SK-N-MC (cell line): ENCODE results near the gene KCNA5.

Experiments
- DNase-seq: peaks from one replicate; pipeline ENCODE4 v3.0.0-alpha.2; 2011; ENCODE audit warnings: low read depth, low spot score
- H3K27ac ChIP-seq: fragments of 200-600 bp; sonication (generic); 2 replicates; pipeline ENCODE4 v1.5.1; 2016; ENCODE audit warnings: mixed run types
- H3K36me3 ChIP-seq: fragments of 200-600 bp; sonication (generic); 2 replicates; pipeline ENCODE4 v1.6.1; 2017; ENCODE audit warnings: antibody characterized with exemption, low read length, mixed read lengths; ENCODE audit not compliant: insufficient read depth
- H3K4me3 ChIP-seq: fragments of 200-600 bp; sonication (generic); 2 replicates; pipeline ENCODE4 v1.5.1; 2016
- H3K9ac ChIP-seq: fragments of 200-600 bp; sonication (generic); 2 replicates; pipeline ENCODE4 v1.8.0; 2017; ENCODE audit warnings: mixed run types, mixed read lengths; ENCODE audit not compliant: insufficient read length
- H3K9me3 ChIP-seq: fragments of 200-600 bp; sonication (generic); 2 replicates; pipeline ENCODE4 v1.6.1; 2017; ENCODE audit warnings: low read depth, mild to moderate bottlenecking, antibody characterized with exemption, low read length, moderate library complexity, mixed read lengths
- EZH2 ChIP-seq: fragments of 200-600 bp; sonication (generic); IDR thresholded peaks from one replicate; pipeline ENCODE4 v1.6.1; 2017; ENCODE audit warnings: antibody characterized with exemption
- FOXP2 ChIP-seq: optimal IDR thresholded peaks from 2 replicates; pipeline ENCODE3; 2011; ENCODE audit warnings: mild to moderate bottlenecking, moderate library complexity; ENCODE audit not compliant: insufficient read depth; ENCODE audit errors: extremely low read length, control extremely low read depth
- POLR2AphosphoS5 ChIP-seq: IDR thresholded peaks from 2 replicates; pipeline ENCODE4 v1.6.1; 2012; ENCODE audit warnings: mild to moderate bottlenecking, low read depth, low read length, borderline replicate concordance

The KCNA5 gene

GRCh38 chr12:5044420-5045295 is 979 bp downstream of the KCNA5 start:
- H3K9me3 ChIP-seq: no peaks in the 10 kb centered on the region
- H3K4me3 ChIP-seq: no peak overlapping the region
- no peak for DNase-seq
- no peak for TF ChIP-seq EZH2
- TF ChIP-seq FOXP2: no peak
- TF ChIP-seq POLR2AphosphoS5: no peak
- H3K9ac ChIP-seq: no peak overlapping the region
- H3K27ac ChIP-seq: no peak overlapping the region
- H3K36me3 ChIP-seq: no peaks in the 10 kb centered on the region

DNA sequence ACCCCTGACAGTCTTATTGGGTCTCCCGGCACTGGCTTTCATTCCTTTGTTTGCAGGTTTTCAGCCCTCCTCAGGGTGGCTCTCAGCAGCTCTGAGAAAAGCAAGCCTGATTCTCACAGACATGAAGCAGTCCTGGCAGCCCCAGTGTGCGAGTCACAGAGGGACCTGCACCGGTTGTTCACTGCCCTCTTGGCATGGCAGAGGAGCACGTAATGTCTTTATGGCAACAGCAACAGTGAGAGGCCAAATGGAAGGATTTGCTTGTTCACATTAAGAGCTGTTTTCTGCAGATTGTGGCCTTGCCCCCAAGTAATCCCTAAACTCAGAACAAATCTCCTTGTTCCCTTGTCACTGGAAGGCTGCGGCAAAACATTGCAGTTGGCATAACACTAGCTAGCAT is 3.4 kb downstream of the KCNA5 start:
- no peak overlapping the region for H3K9ac ChIP-seq
- no peaks in the 10 kb centered on the region for H3K9me3 ChIP-seq
- H3K36me3 ChIP-seq: no peaks in the 10 kb centered on the region
- no peak for DNase-seq
- no peak overlapping the region for H3K4me3 ChIP-seq
- no peak for TF ChIP-seq FOXP2
- TF ChIP-seq POLR2AphosphoS5: no peak
- TF ChIP-seq EZH2: no peak
- no peak overlapping the region for H3K27ac ChIP-seq

DNA sequence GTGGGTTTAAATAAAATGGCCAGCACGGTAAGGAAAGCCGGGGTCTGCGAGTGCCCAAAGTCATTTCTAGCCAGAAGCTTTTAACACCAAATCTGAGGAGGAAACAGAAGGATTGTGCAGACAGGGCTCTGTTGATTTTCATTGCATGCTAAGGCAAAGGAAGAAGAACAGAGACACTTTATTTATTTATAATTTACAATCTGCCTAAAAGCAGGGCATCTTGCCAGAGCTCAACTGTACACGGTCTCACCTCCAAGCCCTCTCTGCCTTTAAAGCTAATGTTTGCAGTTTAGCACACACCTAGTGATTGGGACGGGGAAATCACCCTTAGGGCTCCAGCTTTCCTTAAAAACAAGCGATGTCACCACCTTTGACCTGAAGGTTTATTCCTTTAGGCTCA is 4.0 kb downstream of the KCNA5 start:
- Histone ChIP-seq H3K9ac (no peak overlapping the region), H3K27ac (no peak overlapping the region), H3K9me3 (no peaks in the 10 kb centered on the region), H3K4me3 (no peak overlapping the region), H3K36me3 (no peaks in the 10 kb centered on the region)
- DNase-seq: no peak
- no peak for TF ChIP-seq FOXP2
- no peak for TF ChIP-seq POLR2AphosphoS5
- TF ChIP-seq EZH2: no peak

GRCh38 chr12:5050542-5050941 is 6.9 kb downstream of the KCNA5 start:
- Histone ChIP-seq H3K27ac (no peak overlapping the region), H3K36me3 (no peaks in the 10 kb centered on the region), H3K9me3 (no peaks in the 10 kb centered on the region), H3K9ac (no peak overlapping the region), H3K4me3 (no peak overlapping the region)
- DNase-seq: no peak
- TF ChIP-seq POLR2AphosphoS5 (no peak), EZH2 (no peak), FOXP2 (no peak)

- no peak for TF ChIP-seq EZH2
- no peak for TF ChIP-seq POLR2AphosphoS5
- TF ChIP-seq FOXP2: no peak
- H3K36me3 ChIP-seq: no peaks in the 10 kb centered on the region
- DNase-seq: no peak
Measured at GRCh38 chr12:5051334-5051733, 7.7 kb downstream of the KCNA5 start.

DNA sequence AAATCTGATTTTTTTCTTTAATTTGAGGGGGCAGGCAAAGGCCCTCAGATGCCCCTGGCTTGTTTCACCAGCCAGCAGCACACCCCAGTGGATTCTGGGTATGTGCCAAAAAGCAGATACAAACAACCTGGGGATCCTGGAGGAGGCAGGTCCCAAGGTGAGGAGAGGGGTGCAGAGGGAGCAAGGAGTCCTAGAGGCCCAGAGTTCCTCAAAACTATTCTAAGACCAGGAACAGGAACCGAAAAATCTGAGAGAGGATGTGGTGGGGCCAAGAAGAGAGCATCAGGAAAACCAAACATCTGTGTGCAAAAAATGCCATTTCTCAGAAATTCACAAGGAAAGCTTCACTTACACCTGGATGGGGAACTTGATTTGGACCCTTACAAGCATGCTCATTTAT is 8.2 kb downstream of the KCNA5 start:
- DNase-seq: no peak
- Histone ChIP-seq H3K4me3 (no peak overlapping the region), H3K36me3 (no peaks in the 10 kb centered on the region), H3K9ac (no peak overlapping the region), H3K9me3 (no peaks in the 10 kb centered on the region), H3K27ac (no peak overlapping the region)
- no peak for TF ChIP-seq EZH2
- no peak for TF ChIP-seq POLR2AphosphoS5
- no peak for TF ChIP-seq FOXP2

More at GRCh38 chr12:5051334-5051733, 7.7 kb downstream of the KCNA5 start:
- no peak overlapping the region for H3K27ac ChIP-seq
- no peak overlapping the region for H3K4me3 ChIP-seq
- no peak overlapping the region for H3K9ac ChIP-seq
- no peaks in the 10 kb centered on the region for H3K9me3 ChIP-seq

- Histone ChIP-seq H3K4me3 (no peak overlapping the region), H3K9me3 (no peaks in the 10 kb centered on the region), H3K9ac (no peak overlapping the region), H3K36me3 (no peaks in the 10 kb centered on the region), H3K27ac (no peak overlapping the region)
- DNase-seq: no peak
- no peak for TF ChIP-seq FOXP2
- TF ChIP-seq EZH2: no peak
- no peak for TF ChIP-seq POLR2AphosphoS5
Measured at GRCh38 chr12:5052348-5052747, 8.7 kb downstream of the KCNA5 start.

- Histone ChIP-seq H3K27ac (no peak overlapping the region), H3K9me3 (no peaks in the 10 kb centered on the region), H3K9ac (no peak overlapping the region), H3K4me3 (no peak overlapping the region), H3K36me3 (no peaks in the 10 kb centered on the region)
- no peak for DNase-seq
- TF ChIP-seq EZH2 (no peak), FOXP2 (no peak), POLR2AphosphoS5 (no peak)
Measured at GRCh38 chr12:5059358-5059757, 15.7 kb downstream of the KCNA5 start.
